ENCODE results near the gene MSI2. TPM values are rescaled to one million over a fixed set of nuclear protein-coding genes. Genes with fewer than 3 reads are reported as not detected.
A peak's percentile ranks its signal among the peaks of the same experiment; 100 is the strongest.

The MSI2 gene
- total and polyA plus RNA-seq, 7 donors, result 12.6 to 25.8 (median 21.3) TPM

GRCh38 chr17:57279432-57279831 is 23.1 kb downstream of the MSI2 start:
- 98% methylated on average over 3 of the region's 3 CpGs for WGBS, 2 donors
- intact Hi-C loops (cut with DNase I), result no loop called here

GRCh38 chr17:57281887-57282286 is 25.6 kb downstream of the MSI2 start:
- Histone ChIP-seq H3K27ac (peak overlapping the region in 1 of 4 donors; percentile 59), H3K4me3 (no peak overlapping the region), H3K9me3 (no peaks in the 10 kb centered on the region), H3K4me1 (peaks cover 0 to 16% (median 14%) of the 10 kb centered on the region in 4 donors), H3K27me3 (no peaks in the 10 kb centered on the region), H3K36me3 (no peaks in the 10 kb centered on the region)
- no peak for DNase-seq
- no peak for TF ChIP-seq CTCF (IDR thresholded peaks at IDR 0.05)
- TF ChIP-seq EP300 (IDR thresholded peaks at IDR 0.05), result no peak
- no peak for TF ChIP-seq POLR2A (IDR thresholded peaks at IDR 0.05)
- no peak for TF ChIP-seq POLR2AphosphoS5 (IDR thresholded peaks at IDR 0.05)
- intact Hi-C loops (cut with DNase I), result no loop called here
- WGBS, 2 donors, result 71 to 94% methylated on average over 4 of the region's 4 CpGs

More at GRCh38 chr17:57279432-57279831, 23.1 kb downstream of the MSI2 start:
- no peak for TF ChIP-seq POLR2AphosphoS5 (IDR thresholded peaks at IDR 0.05)
- no peak for TF ChIP-seq EP300 (IDR thresholded peaks at IDR 0.05)
- TF ChIP-seq CTCF (IDR thresholded peaks at IDR 0.05), result no peak
- TF ChIP-seq POLR2A (IDR thresholded peaks at IDR 0.05), result no peak
- Histone ChIP-seq H3K9me3 (no peaks in the 10 kb centered on the region), H3K4me1 (peaks cover 0 to 16% (median 14%) of the 10 kb centered on the region in 4 donors), H3K4me3 (no peak overlapping the region), H3K36me3 (peaks cover 0 to 7% (median 0%) of the 10 kb centered on the region in 4 donors), H3K27me3 (no peaks in the 10 kb centered on the region), H3K27ac (no peak overlapping the region)
- DNase-seq, result no peak

- no peaks in the 10 kb centered on the region for H3K36me3 ChIP-seq
- peaks cover 0 to 16% (median 14%) of the 10 kb centered on the region in 4 donors for H3K4me1 ChIP-seq
- TF ChIP-seq CTCF (IDR thresholded peaks at IDR 0.05), result no peak
- no peak for TF ChIP-seq EP300 (IDR thresholded peaks at IDR 0.05)
- no peak for TF ChIP-seq POLR2A (IDR thresholded peaks at IDR 0.05)
- peak; percentile 14 to 45 (median 29) for TF ChIP-seq POLR2AphosphoS5 (IDR thresholded peaks at IDR 0.05)
- no peak overlapping the region for H3K4me3 ChIP-seq
- intact Hi-C loops (cut with DNase I), result no loop called here
- no peaks in the 10 kb centered on the region for H3K9me3 ChIP-seq
- H3K27ac ChIP-seq, result peak overlapping the region in 1 of 4 donors; percentile 59
- DNase-seq, result no peak
- WGBS, 2 donors, result 72 to 79% methylated on average over 1 of the region's 1 CpG
- H3K27me3 ChIP-seq, result no peaks in the 10 kb centered on the region
These were observed 26.0 kb downstream of the MSI2 start for GRCh38 chr17:57282296-57282695.

- peaks cover 0 to 27% (median 23%) of the 10 kb centered on the region in 4 donors for H3K4me1 ChIP-seq
- no peak for TF ChIP-seq EP300 (IDR thresholded peaks at IDR 0.05)
- no peak for TF ChIP-seq POLR2A (IDR thresholded peaks at IDR 0.05)
- TF ChIP-seq CTCF (IDR thresholded peaks at IDR 0.05), result no peak
- no peak for TF ChIP-seq POLR2AphosphoS5 (IDR thresholded peaks at IDR 0.05)
- no peaks in the 10 kb centered on the region for H3K27me3 ChIP-seq
- H3K9me3 ChIP-seq, result no peaks in the 10 kb centered on the region
- intact Hi-C loops (cut with DNase I), result no loop called here
- 91 to 92% methylated on average over 18 of the region's 18 CpGs for WGBS, 2 donors
- DNase-seq, result no peak
- no peaks in the 10 kb centered on the region for H3K36me3 ChIP-seq
- no peak overlapping the region for H3K4me3 ChIP-seq
- H3K27ac ChIP-seq, result no peak overlapping the region
These were observed 27.1 kb downstream of the MSI2 start for GRCh38 chr17:57283203-57283971.

Data from sigmoid colon (tissue), 7 donors.